Heart left ventricle (tissue), 16 donors: ENCODE measurements around the gene CCL22. TPM values are rescaled to one million over a fixed set of nuclear protein-coding genes. Genes with fewer than 3 reads are reported as not detected.

Experiments
- ATAC-seq, 4 donors: fragments of 200-7000 bp; cut with Tn5 transposase; one replicate each; pipeline ENCODE4 v1.9.1; 2020 to 2022; ENCODE audit warnings: moderate library complexity in 4 of 4, mild to moderate bottlenecking in 3 of 4, moderate number of reproducible peaks in 1 of 4
- DNase-seq, 5 donors: peaks; one replicate each; pipeline ENCODE4 v3.0.0-alpha.2; 2020
- H3K27ac ChIP-seq, 12 donors: fragments of 200-600 bp; sonication (generic) in 4 of 12; one replicate each; pipeline versions ENCODE4 v1.5.0 to v1.8.0; 2016 to 2022; ENCODE audit warnings: mild to moderate bottlenecking in 2 of 12
- H3K27me3 ChIP-seq, 9 donors: fragments of 200-600 bp; sonication (generic) in 2 of 9; one replicate each; pipeline versions ENCODE4 v1.5.1 to v1.8.0; 2016 to 2022; ENCODE audit warnings: mild to moderate bottlenecking in 3 of 9
- H3K36me3 ChIP-seq, 9 donors: fragments of 200-600 bp; sonication (generic) in 2 of 9; one replicate each; pipeline versions ENCODE4 v1.5.0 to v1.8.0; 2018 to 2022; ENCODE audit warnings: mild to moderate bottlenecking in 2 of 9
- H3K4me1 ChIP-seq, 12 donors: fragments of 200-600 bp; sonication (generic) in 4 of 12; one replicate each; pipeline versions ENCODE4 v1.5.0 to v1.8.0; 2016 to 2022; ENCODE audit warnings: mild to moderate bottlenecking in 3 of 12
- H3K4me3 ChIP-seq, 12 donors: fragments of 200-600 bp; sonication (generic) in 4 of 12; one replicate each; pipeline versions ENCODE4 v1.5.0 to v1.8.0; 2017 to 2022; ENCODE audit warnings: mild to moderate bottlenecking in 9 of 12, moderate library complexity in 4 of 12
- H3K9me3 ChIP-seq, 12 donors: fragments of 200-600 bp; sonication (generic) in 4 of 12; one replicate each; pipeline versions ENCODE4 v1.5.0 to v1.8.0; 2016 to 2022; ENCODE audit warnings: mild to moderate bottlenecking in 1 of 12
- CTCF ChIP-seq, 12 donors: fragments of 200-600 bp; sonication (generic) in 4 of 12; IDR thresholded peaks; one replicate each; pipeline versions ENCODE4 v1.5.0 to v1.8.0; 2018 to 2022; ENCODE audit warnings: antibody characterized with exemption in 12 of 12, mild to moderate bottlenecking in 5 of 12
- POLR2A ChIP-seq, 2 donors: fragments of 450-650 bp; IDR thresholded peaks; one replicate each; pipeline ENCODE4 v1.6.1; 2017; ENCODE audit warnings: antibody characterized with exemption in 2 of 2, mild to moderate bottlenecking in 2 of 2, moderate library complexity in 2 of 2
- WGBS, 4 donors: extraction: QIAGEN DNeasy Blood & Tissue Kit in 2 of 4; methylation state at CpG; one replicate each; pipeline versions ENCODE4 v1.1.5 to v1.1.7; 2013 to 2018; 5-methylcytosine and 5-hydroxymethylcytosine counted together
- intact Hi-C, 10 donors: fragments of 100-400 bp; cut with DNase I; formaldehyde crosslinking; loops; one replicate each; pipeline versions ENCODE4 v1.11.1 to v1.14.2; 2022
- polyA plus RNA-seq, 2 donors: library from polyadenylated mRNA; stranded (reverse); fragments of 200-250 nt; gene quantifications; one replicate each; pipeline ENCODE4 v1.2.3, GENCODE V29; 2013
- total RNA-seq, 9 donors: library from RNA; depleted of rRNA in 2 of 9; stranded (reverse); fragments of >200 nt in 2 of 9; fragmentation: NEBNext Ultra II Directional in 3 of 9; extraction: Animal tissue kit (Norgen Biotek cat#: 25700) in 3 of 9; gene quantifications; one replicate each; pipeline versions ENCODE4 v1.1.0 to v1.2.4, GENCODE V29; 2016 to 2023
- donor health status: ischemic (EF 13 %, LVEDD 7.1; RV severe dilation, severe dysfunction).
- donor health status: healthy with polysubstance abuse.
- donor health status: DM: no; HTN: yes; CAD: no.
- donor health status: DM: no; HTN: no; CAD: no.
- donor health status: ischemic (EF 25% LVEDD 6.9; RV normal size, moderate dysfunction).
- donor health status: ischemic (EF 25% LVEDD 5.7; RV mildly dilated, moderate dysfunction).
- donor health status: healthy.
- donor health status: DM: yes; HTN: yes; CAD: no.
- donor health status: ischemic (EF 35%, LVEDD 5.7; RV mildly dilated, moderate dysfunction).
- donor health status: nonischemic (EF 11% LVEDD 7.7; RV severe dilation, severe dysfunction).
- donor health status: DM: yes; HTN: yes; CAD: no.
- donor health status: PGD.
- donor health status: ischemic (EF 29% LVEDD 5.4; RV normal size, mild dysfunction).
- donor health status: nonischemic (EF 23%, LVEDD 6.1; RV moderate dilation, normal function).

CCL22 gene
- total and polyA plus RNA-seq, 11 donors: 0.06 to 0.24 (median 0.12) TPM; not detected in 5

DNA sequence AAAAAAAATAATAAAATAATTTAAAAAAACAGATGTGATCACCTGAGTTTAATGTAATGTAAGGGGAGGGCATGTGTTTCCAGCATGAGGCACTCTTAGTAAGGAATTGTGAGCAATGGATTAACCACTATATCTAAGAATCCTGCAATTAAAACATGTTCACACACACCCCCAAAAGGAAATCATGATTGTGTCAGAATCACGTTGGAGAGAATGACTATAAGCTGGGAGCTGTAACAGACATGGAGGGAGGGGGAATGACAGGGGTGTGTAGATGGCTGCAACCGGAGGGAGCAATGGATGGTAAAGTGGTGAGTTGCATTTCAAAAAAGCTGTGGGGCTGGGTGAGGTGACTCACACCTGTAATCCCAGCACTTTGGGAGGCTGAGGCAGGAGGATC is 13.6 kb upstream of the CCL22 start:
- DNase-seq: no peak
- WGBS, 4 donors: 63 to 66% (median 65%) methylated on average over 2 of the region's 2 CpGs

GRCh38 chr16:57345666-57346204 is 12.8 kb upstream of the CCL22 start:
- Histone ChIP-seq H3K27me3 (peaks cover 0 to 5% (median 0%) of the 10 kb centered on the region in 9 donors), H3K27ac (no peak overlapping the region), H3K36me3 (no peaks in the 10 kb centered on the region), H3K9me3 (peaks cover 0 to 6% (median 0%) of the 10 kb centered on the region in 12 donors), H3K4me3 (no peak overlapping the region), H3K4me1 (peaks cover 0 to 22% (median 0%) of the 10 kb centered on the region in 12 donors)
- DNase-seq (no peak), ATAC-seq (no peak)
- 60 to 70% (median 62%) methylated on average over 3 of the region's 3 CpGs for WGBS, 4 donors
- TF ChIP-seq POLR2A (IDR thresholded peaks at IDR 0.05) (no peak), CTCF (IDR thresholded peaks at IDR 0.05) (no peak)
- intact Hi-C loops: no loop called here

More for the DNA sequence above, 13.6 kb upstream of the CCL22 start:
- no peaks in the 10 kb centered on the region for H3K36me3 ChIP-seq
- no peak overlapping the region for H3K27ac ChIP-seq
- H3K4me3 ChIP-seq: no peak overlapping the region
- H3K9me3 ChIP-seq: peaks cover 0 to 6% (median 0%) of the 10 kb centered on the region in 12 donors
- no peak for TF ChIP-seq POLR2A (IDR thresholded peaks at IDR 0.05)
- no peak for TF ChIP-seq CTCF (IDR thresholded peaks at IDR 0.05)
- peaks cover 0 to 5% (median 0%) of the 10 kb centered on the region in 9 donors for H3K27me3 ChIP-seq
- intact Hi-C loops: no loop called here
- no peak for ATAC-seq
- H3K4me1 ChIP-seq: peaks cover 0 to 29% (median 0%) of the 10 kb centered on the region in 12 donors

- H3K27me3 ChIP-seq: peaks cover 0 to 5% (median 0%) of the 10 kb centered on the region in 9 donors
- no peak for DNase-seq
- H3K4me3 ChIP-seq: no peak overlapping the region
- no peaks in the 10 kb centered on the region for H3K36me3 ChIP-seq
- intact Hi-C loops: no loop called here
- H3K9me3 ChIP-seq: peaks cover 0 to 6% (median 0%) of the 10 kb centered on the region in 12 donors
- 80 to 92% (median 87%) methylated on average over 6 of the region's 6 CpGs for WGBS, 4 donors
- no peak for TF ChIP-seq CTCF (IDR thresholded peaks at IDR 0.05)
- no peak for TF ChIP-seq POLR2A (IDR thresholded peaks at IDR 0.05)
- H3K27ac ChIP-seq: no peak overlapping the region
- peaks cover 0 to 13% (median 0%) of the 10 kb centered on the region in 12 donors for H3K4me1 ChIP-seq
- ATAC-seq: no peak
Observed at GRCh38 chr16:57347858-57348257, 10.7 kb upstream of the CCL22 start.

- Histone ChIP-seq H3K27me3 (peaks cover 0 to 5% (median 0%) of the 10 kb centered on the region in 9 donors), H3K27ac (no peak overlapping the region), H3K36me3 (no peaks in the 10 kb centered on the region), H3K4me1 (peaks cover 0 to 13% (median 0%) of the 10 kb centered on the region in 12 donors), H3K4me3 (no peak overlapping the region), H3K9me3 (peaks cover 0 to 6% (median 0%) of the 10 kb centered on the region in 12 donors)
- TF ChIP-seq CTCF (IDR thresholded peaks at IDR 0.05) (no peak), POLR2A (IDR thresholded peaks at IDR 0.05) (no peak)
- DNase-seq (no peak), ATAC-seq (no peak)
- intact Hi-C loops: no loop called here
- WGBS, 4 donors: 90 to 93% (median 91%) methylated on average over 2 of the region's 2 CpGs
Observed at GRCh38 chr16:57348327-57348726, 10.3 kb upstream of the CCL22 start.
